HEK293T (cell line): ENCODE data around the gene STT3B.
A peak's percentile ranks its signal among the peaks of the same experiment; 100 is the strongest.
"Not testable (repeated sequence)": the region's sequence is repeated elsewhere in the genome, so short reads cannot be mapped to it uniquely, and the experiment has no call there.

Experiments used
- CTCF ChIA-PET: fragments of 350-600 bp; formaldehyde crosslinking; extraction: SDS; loops from one replicate; lab custom pipeline; 2021; ENCODE audit warnings: antibody characterized with exemption, inconsistent platforms; lab: Yijun Ruan, JAX
- POLR2A ChIA-PET: fragments of 350-600 bp; formaldehyde crosslinking; extraction: SDS; loops from one replicate; lab custom pipeline; 2020; ENCODE audit warnings: antibody characterized with exemption, inconsistent platforms; lab: Yijun Ruan, JAX
- DNase-seq: peaks from one replicate; pipeline ENCODE4 v3.0.0; 2012; ENCODE audit warnings: mixed read lengths; ENCODE audit errors: extremely low spot score
- ARNT ChIP-seq: fragments of 450-650 bp; IDR thresholded peaks from 2 replicates; pipeline ENCODE4 v1.6.1; 2017; ENCODE audit warnings: mild to moderate bottlenecking
- BHLHE40 ChIP-seq: fragments of 450-650 bp; IDR thresholded peaks from 2 replicates; pipeline ENCODE4 v1.6.1; 2016; ENCODE audit warnings: mild to moderate bottlenecking, moderate library complexity, borderline replicate concordance
- CTBP1 ChIP-seq: fragments of 450-650 bp; IDR thresholded peaks from 2 replicates; pipeline ENCODE4 v1.6.1; 2016; ENCODE audit warnings: borderline replicate concordance
- ELF4 ChIP-seq: fragments of 450-650 bp; IDR thresholded peaks from 2 replicates; pipeline ENCODE4 v1.6.1; 2017; ENCODE audit warnings: antibody characterized with exemption
- FOXA1 ChIP-seq: fragments of 450-650 bp; IDR thresholded peaks from 2 replicates; pipeline ENCODE4 v1.6.1; 2016; ENCODE audit warnings: mild to moderate bottlenecking
- FOXK2 ChIP-seq: fragments of 450-650 bp; IDR thresholded peaks from 2 replicates; pipeline ENCODE4 v1.6.1; 2016; ENCODE audit warnings: mild to moderate bottlenecking
- FOXM1 ChIP-seq: fragments of 450-650 bp; IDR thresholded peaks from 2 replicates; pipeline ENCODE4 v1.6.1; 2017; ENCODE audit warnings: mild to moderate bottlenecking, borderline replicate concordance
- HDGF ChIP-seq: fragments of 450-650 bp; IDR thresholded peaks from 2 replicates; pipeline ENCODE4 v1.6.1; 2017; ENCODE audit warnings: antibody characterized with exemption, borderline replicate concordance
- L3MBTL2 ChIP-seq: fragments of 450-650 bp; conservative IDR thresholded peaks from 2 replicates; pipeline ENCODE4 v1.6.1; 2016; ENCODE audit warnings: mild to moderate bottlenecking
- LEF1 ChIP-seq: fragments of 450-650 bp; IDR thresholded peaks from 2 replicates; pipeline ENCODE4 v1.6.1; 2017; ENCODE audit warnings: mild to moderate bottlenecking, borderline replicate concordance
- NFRKB ChIP-seq: fragments of 450-650 bp; IDR thresholded peaks from 2 replicates; pipeline ENCODE4 v1.6.1; 2016; ENCODE audit warnings: mild to moderate bottlenecking, moderate library complexity
- PKNOX1 ChIP-seq: fragments of 450-650 bp; IDR thresholded peaks from 2 replicates; pipeline ENCODE4 v1.6.1; 2016
- SP1 ChIP-seq: fragments of 450-650 bp; IDR thresholded peaks from 2 replicates; pipeline ENCODE4 v1.6.1; 2017
- SUZ12 ChIP-seq: fragments of 450-650 bp; IDR thresholded peaks from 2 replicates; pipeline ENCODE4 v1.6.1; 2016; ENCODE audit warnings: mild to moderate bottlenecking
- TARDBP ChIP-seq: fragments of 450-650 bp; IDR thresholded peaks from 2 replicates; pipeline ENCODE4 v1.6.1; 2016
- ZNF384 ChIP-seq: fragments of 450-650 bp; IDR thresholded peaks from 2 replicates; pipeline ENCODE4 v1.6.1; 2016

STT3B gene

GRCh38 chr3:31600431-31600830 is 67.7 kb downstream of the STT3B start:
- DNase-seq, result no peak
- POLR2A ChIA-PET, result no interaction called here
- CTCF ChIA-PET, result no interaction called here

GRCh38 chr3:31605333-31605732 is 72.6 kb downstream of the STT3B start:
- CTCF ChIA-PET, DNase-seq, POLR2A ChIA-PET: not testable (repeated sequence)

More at GRCh38 chr3:31600431-31600830, 67.7 kb downstream of the STT3B start:
- TF ChIP-seq FOXM1, result no peak
- TF ChIP-seq SP1, result no peak
- no peak for TF ChIP-seq SUZ12
- no peak for TF ChIP-seq HDGF
- no peak for TF ChIP-seq PKNOX1
- TF ChIP-seq CTBP1, result no peak
- no peak for TF ChIP-seq TARDBP
- TF ChIP-seq FOXA1, result no peak

GRCh38 chr3:31606453-31606852 is 73.7 kb downstream of the STT3B start:
- TF ChIP-seq NFRKB, result no peak
- TF ChIP-seq SP1, result no peak
- TF ChIP-seq ELF4, result no peak
- TF ChIP-seq BHLHE40, result no peak
- TF ChIP-seq SUZ12, result no peak
- no peak for TF ChIP-seq ZNF384
- no peak for TF ChIP-seq FOXA1
- no peak for TF ChIP-seq FOXM1
- no peak for TF ChIP-seq FOXK2
- no peak for TF ChIP-seq TARDBP
- TF ChIP-seq LEF1, result no peak
- TF ChIP-seq HDGF, result no peak
- no peak for TF ChIP-seq PKNOX1
- no peak for TF ChIP-seq ARNT
- no peak for TF ChIP-seq L3MBTL2
- TF ChIP-seq CTBP1, result no peak
- ChIA-PET CTCF (no interaction called here), POLR2A (no interaction called here)
- DNase-seq, result no peak

GRCh38 chr3:31610700-31611275 is 78.1 kb downstream of the STT3B start:
- TF ChIP-seq PKNOX1, result peak; percentile 69
- no peak for TF ChIP-seq ELF4
- TF ChIP-seq FOXM1, result no peak
- TF ChIP-seq FOXK2, result no peak
- TF ChIP-seq FOXA1, result no peak
- no peak for TF ChIP-seq CTBP1
- CTCF ChIA-PET, result no interaction called here
- peak; percentile 28 for DNase-seq
- POLR2A ChIA-PET, result no interaction called here

- DNase-seq, result no peak
- POLR2A ChIA-PET, result no interaction called here
Measured at GRCh38 chr3:31613177-31613576, 80.5 kb downstream of the STT3B start.

GRCh38 chr3:31613654-31614053 is 80.9 kb downstream of the STT3B start:
- TF ChIP-seq LEF1 (no peak), PKNOX1 (no peak), HDGF (no peak), SP1 (no peak), TARDBP (no peak), CTBP1 (no peak), L3MBTL2 (no peak), FOXM1 (no peak), BHLHE40 (no peak), ARNT (no peak), ELF4 (no peak), FOXK2 (no peak), FOXA1 (no peak), NFRKB (no peak), ZNF384 (no peak), SUZ12 (no peak)
- DNase-seq, result no peak
- ChIA-PET POLR2A (no interaction called here), CTCF (no interaction called here)

More at GRCh38 chr3:31613177-31613576, 80.5 kb downstream of the STT3B start:
- CTCF ChIA-PET, result no interaction called here
- no peak for TF ChIP-seq SUZ12
- no peak for TF ChIP-seq L3MBTL2
- TF ChIP-seq BHLHE40, result no peak
